ENCODE data around the gene TENM4.

The TENM4 gene

DNA sequence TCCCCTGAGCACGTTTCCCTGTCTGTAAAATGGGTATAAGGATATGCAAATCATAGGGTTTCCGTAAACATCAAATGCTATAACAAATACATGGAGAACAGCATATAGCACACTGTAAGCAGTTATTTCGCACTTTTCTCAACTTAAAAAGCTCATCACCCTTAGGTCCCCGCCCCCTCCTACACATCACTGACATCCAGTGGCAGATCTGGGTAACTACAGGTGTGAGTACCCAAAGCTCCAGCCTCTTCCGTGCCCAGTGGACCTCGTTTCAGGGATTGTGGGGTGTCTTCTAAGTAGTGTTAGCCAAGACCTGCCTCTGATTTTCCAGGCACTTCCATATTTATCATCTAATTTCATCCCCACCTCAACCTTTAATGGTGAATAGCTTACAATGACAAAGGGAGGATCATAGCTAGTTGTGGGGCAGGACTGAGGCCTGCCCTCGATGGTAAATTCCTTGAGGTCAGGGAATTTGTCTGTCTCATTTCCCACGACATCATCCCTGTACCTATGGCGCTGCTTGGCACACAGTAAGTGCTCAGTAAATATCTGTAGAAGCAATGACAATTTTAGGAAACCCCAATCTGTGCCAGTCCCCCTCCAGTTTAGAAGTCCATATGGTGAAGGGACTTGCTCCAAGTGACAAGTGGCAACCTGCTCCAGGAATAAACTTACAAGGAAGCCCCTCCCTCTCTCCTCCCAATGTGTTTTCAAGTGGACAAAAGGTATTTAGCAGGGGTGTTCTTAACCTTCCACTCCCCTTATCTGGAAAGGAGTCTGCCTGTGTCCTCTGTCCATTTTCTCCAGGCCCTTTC lies 340.5 kb downstream of the TENM4 start:
- no peak for DNase-seq

DNA sequence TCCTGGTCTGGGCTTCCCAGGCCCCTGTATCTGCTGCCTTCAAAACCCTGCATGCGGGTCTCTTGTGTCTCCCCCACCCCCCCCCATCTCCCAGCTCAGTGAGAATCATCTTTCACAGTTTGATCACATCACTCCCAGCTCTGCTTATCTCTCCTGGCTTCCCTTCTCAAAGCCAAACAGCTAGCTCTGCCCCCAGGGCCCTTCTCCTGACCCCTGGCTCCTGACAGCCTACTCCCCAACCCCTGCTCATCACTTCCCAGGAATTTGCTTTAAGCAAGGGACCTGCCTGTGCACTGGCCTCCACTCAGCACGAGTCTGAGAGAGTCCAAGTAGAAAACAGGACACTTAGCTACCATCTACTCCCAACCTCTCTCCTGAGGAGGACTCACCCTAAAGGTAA lies 342.7 kb downstream of the TENM4 start:
- DNase-seq: no peak

DNA sequence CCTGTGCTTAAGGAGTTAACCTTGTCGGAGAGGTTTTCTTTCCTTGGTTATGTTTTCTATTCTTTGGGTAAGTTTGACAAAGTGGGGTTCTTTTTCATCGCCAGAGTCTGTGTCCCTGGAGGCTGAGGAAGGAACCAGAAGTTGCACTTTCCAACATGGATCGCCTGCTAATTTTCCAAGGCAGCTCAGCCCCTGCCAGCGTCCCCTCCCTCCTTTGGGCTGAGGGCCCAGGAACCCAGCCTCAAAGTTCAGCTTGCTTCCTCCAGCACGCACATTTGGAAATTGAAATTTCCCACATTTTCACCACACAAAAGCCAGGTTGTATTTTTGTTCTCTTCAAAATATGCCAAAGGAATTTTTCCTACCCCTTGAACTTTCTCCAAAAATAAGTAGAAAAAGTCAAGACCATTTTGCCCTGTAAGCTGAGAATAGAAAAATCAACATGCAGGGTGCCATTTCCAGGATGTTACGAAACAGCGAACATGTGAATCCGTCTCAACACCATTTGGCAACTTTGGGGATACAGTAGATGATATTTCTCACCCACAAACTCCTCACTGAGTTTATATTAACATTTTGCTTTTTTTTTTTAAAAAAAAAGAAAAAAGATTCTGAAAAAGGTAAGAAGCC lies 343.5 kb downstream of the TENM4 start:
- DNase-seq: no peak

DNA sequence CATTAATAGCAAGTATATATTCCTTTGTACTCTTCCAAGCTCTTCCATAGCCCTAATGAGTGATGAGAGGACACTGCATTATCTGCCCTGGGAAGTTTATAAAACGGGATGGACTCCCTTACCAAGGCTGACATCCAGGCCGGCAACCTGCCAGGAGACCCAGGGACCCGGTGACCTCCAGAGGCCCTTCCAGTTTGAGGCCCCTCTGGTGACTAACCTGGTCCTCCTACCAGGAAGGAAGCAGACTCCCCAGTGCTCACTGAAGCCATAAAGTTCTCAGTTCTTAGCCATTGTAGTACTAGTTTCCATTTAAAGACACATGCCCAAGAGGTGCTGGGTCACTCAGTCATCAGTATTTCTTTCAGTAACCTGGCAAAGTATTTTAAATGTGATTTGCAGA lies 345.4 kb downstream of the TENM4 start:
- no peak for DNase-seq

DNA sequence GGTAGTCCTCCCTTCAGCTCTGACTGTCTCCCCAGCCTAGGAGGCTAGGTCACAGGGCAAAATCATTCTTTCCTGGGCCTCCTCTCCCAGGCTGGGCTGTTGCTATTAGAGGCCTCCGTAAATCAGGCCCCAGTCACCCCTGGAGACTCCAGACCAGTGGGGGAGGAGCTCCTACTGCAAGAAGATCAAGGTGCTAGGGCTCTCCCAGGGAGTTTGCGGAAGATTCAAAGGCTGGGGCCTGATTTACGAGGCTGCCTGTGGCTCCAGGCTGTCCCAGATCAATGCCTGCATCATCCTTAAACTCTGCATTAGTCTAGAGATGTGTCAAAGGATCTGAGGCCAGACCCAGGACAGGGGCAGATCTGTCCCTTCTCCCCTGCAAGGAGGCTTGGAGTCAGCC lies 346.2 kb downstream of the TENM4 start:
- DNase-seq: no peak

DNA sequence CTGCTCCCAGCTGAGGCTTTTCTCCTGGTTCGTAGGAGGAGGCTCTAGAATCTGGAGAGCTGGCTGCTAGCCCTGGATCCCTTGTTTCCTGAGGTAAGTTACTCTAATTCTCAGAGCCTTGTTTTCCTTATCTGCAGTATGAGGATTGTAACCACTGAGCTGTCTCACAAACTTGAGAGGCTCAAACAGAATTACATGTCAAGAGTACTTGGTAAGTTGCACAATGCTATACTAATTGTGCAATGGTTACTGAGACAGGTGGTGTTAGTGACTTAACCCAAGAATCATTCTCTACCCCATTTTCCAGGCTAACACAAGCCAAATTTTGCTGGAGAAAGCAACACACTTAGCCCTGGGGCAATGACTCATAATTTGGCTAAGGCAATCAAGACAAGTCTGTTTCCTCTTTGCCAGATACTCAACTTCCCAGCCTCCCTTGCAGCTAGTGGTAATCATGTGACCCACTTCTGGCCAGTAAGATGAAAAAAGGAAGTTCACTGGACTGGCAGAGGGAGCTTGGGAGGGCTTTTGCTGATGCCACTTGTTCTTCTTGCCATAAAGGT lies 348.0 kb downstream of the TENM4 start:
- no peak for DNase-seq

DNA sequence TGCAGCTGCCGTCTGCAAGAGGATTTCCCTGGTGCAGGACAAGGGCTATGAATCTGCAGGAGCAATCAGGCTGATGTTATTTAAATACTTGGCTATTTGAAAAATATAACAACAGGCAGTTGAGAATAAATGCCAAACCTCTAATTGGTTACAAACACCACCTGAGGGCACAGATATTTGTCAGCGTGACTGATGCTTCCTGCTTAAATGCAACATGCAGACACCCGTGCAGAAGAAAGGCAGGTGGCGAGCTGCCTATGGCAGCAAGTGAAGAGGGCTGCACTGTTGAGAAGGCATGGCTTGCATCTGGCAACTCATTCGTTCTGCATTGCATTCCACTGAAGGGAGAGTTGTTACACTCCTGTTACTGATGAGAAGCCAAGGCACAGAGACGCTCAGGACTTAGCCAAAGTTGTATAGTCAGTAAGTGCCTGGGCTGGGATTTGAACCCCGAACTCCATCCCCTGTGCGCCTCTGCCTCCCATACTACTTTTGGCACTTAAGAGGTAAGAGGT lies 350.6 kb downstream of the TENM4 start:
- DNase-seq: no peak

DNA sequence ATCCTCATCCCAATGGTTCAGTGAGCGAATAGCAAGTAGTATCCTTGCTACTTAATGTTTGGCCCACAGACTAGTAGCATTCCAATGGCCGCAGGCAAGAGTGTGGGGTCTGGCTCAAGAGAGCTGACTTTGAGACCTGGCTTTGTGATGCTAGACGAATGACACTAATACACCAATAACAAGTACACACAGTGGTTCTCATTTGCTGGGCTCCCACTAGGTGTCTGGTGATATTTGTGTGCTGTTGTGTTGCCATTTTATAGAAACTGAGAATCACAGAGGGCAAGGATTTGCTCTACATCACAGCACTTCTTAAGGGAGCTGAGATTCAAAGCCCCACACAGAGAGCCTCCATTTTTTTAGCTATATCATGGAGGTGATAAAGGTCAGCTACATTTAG lies 351.2 kb downstream of the TENM4 start:
- DNase-seq: no peak

DNA sequence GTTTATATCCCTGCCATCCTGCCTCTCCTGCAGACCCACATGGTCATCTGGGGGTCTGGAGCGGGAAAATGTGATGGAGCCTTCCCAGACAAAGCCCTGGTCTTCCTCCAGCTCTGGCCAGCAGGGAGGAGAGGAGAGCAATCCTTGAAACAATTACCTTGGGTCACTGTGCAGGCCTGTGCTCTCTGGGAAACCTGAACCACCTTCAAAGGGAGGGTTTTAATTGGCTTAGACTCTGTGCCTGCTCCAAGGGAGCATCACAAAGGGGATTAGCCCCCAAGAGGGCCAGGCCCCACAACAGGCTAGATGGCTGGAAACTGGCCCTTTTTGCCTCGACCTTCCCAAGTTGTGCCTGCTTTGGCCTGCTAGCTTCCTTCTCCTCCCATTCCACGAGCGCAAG lies 351.9 kb downstream of the TENM4 start:
- no peak for DNase-seq

DNA sequence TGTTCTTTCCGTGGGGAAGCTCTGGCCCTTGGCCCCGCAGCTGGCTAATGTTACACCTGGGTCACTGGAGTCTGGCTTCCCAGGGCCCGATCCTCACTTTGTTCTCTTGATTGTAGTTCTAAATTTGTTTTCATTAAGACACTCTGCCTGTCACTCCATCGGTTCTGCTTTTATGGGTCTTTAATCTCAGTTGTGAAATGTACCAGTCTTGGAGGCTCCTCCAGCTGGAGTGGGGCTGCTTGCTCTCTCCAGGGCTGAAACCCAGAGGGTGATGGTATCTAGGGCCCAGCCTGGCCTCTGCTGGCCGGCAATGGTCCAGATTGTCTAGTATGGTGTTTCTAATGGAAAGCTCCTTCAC lies 352.9 kb downstream of the TENM4 start:
- no peak for DNase-seq

DNA sequence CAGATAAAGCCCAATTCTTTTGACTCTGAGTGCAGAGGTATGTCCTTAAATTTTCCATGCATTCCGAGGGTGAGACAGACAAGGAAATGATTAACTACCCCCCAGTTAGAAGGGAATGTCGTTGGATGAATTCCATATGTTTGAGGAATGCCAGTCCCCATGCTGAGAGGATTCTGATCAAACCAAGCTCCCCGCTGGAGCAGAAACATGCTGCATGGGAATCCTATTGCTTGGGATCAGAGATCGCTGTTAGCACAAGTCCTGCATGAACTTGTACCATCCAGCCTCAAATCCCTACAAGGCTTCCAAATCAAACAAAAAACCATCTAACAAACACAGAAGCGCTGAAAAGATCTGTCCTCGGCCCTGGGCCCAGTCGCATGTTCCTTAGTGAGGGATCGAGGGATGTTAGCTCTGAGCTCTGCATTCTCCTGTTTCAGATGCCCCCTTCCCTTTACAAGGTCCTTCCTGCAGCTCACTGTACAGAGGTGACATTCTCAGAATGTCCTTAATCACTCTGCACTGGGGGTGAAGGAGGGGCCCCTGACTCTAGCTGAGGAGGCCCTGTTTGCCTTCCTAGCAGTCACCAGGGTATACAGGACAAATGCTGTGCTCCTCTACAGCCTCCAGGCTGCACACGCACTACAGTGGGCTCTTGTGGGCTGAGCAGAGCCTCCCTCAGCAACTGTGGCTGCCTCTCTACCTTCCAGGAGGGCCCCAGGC lies 353.4 kb downstream of the TENM4 start:
- DNase-seq: no peak

DNA sequence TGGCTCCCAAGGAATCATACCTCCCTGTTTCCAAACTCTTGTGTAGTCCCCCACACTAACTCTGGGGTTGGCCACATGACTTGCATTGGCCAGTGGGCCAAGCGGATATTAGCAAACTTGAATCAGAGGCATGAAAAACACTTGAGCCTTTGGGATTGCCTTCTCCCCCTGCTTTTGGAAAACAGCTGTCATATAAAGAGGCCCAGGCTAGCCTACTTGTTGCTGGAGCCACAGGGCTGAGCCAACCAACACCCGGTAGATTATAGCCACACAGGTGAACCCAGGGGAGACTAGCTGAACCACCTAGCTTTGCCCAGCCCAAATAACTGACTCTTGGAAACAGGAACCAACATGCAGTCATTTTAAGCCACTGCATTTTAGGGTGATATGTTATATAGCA lies 354.8 kb downstream of the TENM4 start:
- DNase-seq: no peak

DNA sequence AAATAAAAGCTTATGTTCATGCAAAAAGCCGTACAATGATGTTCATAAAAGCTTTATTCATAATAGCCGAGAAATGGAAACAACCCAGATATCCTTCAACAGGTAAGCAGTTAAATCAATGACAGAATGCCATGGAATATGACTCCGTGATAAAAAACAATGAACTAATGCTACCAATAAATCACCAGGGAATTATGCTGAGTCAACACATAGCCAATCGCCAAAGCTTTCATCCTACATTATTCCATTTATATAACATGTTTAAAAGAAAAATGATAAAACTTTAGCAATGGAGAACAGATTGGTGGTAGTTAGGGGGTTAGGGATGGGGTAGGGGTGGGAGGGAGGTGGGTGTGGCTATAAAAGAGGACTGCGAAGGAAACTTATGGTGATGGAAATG lies 356.4 kb downstream of the TENM4 start:
- no peak for DNase-seq

DNA sequence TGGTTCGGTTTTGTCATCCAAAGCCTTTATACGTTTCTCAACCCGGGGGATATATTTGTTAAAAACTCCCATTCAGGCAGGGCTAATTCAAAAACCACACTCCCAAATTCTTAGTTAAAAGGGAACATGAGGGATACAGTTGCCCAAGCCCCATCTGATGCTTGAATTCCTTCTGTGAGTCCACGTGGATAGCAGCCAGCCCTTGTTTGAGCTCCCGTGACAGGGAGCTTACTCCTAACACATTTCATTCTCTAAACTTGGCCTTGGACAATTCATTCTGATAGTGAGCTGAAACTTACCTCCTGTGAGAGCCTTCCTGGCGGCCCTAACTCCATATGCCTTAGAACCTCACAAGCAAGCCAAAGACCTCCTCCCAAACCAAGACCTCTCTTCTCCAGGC lies 357.5 kb downstream of the TENM4 start:
- DNase-seq: no peak

DNA sequence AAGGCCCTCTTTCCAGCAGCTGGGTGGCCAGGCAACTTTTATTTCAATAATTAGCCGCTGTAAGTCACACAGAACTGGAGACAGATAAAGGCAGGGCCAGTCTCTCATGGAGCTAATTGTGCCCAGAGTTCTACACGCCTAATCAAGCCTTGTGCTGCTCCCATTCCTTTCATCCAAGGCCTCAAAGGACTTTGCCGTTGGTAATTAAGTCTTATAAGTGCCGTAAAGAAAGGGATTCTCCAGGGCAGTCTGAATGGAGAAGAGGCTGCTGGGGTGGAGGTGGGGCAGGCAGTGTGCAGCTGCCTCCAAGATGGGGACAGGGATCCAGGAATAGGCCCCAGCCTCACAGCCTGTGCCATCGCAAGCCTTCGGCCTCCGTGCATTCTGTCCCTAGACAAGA lies 357.9 kb downstream of the TENM4 start:
- no peak for DNase-seq

DNA sequence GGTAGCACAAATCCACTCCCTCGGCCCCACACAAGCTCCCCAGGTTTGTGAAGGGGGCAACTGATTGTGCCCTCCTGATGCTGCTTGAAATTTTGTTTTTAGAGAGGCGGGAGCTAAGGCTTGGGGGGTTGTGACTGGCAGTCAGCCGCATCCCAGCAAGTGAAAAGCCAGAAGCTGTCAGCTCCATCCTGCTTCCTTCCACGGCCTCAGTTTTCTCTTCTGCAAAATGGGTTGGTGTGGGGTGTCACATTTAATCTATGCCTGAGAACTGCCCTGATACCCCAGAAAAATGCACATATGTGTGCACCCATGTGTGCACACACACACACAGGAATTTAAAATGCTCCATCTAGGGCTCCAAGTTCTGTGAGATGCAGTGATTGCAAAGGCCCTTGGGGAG lies 358.6 kb downstream of the TENM4 start:
- DNase-seq: no peak

DNA sequence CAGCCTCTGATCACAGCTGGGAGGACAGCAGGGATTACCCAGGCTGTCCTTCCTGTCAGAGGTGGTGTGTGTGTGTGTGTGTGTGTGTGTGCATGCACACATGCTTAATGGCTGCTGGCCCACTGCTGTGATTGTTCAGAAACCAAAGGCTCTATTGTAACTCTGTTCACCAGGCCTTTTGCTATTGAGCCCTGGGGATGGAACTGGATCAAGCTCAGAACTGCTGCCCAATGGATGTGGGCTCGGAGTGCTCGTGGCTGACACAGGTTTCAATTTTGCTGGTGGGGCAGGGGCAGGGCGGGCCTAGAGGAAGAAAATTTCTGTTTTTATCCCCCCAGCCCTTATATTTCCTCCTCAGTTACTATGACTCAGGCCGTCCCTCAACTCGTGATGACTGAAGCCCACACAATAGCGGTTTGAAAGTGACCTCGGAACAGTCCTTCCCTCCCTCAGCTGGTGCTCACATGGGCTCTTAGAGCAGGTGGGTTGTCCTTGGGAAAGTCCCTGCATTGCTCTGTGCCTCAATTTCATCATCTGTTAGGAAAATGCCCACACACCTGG lies 359.3 kb downstream of the TENM4 start:
- DNase-seq: no peak

DNA sequence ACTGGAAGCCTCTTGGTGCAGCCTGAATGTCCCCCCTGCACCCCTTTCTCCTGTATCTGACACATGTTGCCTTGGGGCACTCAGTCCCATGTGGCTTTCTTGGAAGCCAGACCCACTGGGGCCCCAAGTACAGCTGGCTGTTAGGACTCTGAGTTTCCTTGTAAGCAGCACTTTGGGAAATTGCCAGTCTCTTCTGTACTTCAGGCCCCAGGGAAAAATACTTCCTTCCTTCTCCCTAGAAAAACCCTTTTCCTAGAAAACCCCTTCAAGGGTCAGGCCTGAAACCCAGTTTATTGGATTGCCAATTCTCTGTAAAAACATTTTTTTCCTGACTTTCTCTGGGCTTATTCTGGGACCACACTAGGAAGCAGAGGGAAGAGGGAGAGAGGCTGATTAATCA lies 360.3 kb downstream of the TENM4 start:
- no peak for DNase-seq

DNA sequence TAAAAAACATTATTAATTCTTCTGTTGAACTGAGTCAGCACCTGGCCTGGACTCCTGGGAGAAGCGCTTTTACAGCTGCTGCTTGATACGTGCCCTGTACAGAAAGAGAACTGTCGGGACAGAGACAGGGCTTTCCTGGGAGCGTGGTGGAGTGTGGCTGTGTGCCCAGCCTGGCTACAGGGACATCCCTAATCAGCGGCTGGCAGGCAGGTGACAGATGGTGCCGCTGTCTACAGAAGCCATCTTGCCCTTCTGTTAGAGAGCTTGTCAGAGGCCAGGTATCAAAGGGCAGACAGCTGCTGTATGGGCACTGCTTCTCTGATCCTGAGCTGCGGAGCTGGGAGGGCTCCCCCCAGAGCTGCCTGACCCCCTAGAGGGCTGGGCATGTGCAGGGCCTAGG lies 361.8 kb downstream of the TENM4 start:
- DNase-seq: no peak

DNA sequence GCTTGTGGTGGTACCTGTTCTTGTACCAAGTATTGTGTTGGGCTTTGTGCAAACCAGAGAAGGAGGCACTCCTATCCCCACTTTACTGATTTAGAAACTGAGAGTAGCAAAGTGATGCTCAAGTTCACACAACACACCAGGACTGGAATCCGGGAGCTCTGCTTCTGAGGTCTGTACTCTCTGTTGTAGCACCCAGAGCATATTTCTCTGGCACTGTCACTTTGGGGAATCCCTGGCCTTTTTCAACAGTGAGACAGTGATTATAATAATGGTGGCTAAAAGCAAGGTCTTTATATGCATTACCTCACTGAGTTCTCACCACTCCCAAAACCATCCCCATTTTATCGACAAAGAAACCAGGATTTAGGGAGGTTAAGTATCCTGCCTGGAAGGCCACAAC lies 362.4 kb downstream of the TENM4 start:
- DNase-seq: no peak

DNA sequence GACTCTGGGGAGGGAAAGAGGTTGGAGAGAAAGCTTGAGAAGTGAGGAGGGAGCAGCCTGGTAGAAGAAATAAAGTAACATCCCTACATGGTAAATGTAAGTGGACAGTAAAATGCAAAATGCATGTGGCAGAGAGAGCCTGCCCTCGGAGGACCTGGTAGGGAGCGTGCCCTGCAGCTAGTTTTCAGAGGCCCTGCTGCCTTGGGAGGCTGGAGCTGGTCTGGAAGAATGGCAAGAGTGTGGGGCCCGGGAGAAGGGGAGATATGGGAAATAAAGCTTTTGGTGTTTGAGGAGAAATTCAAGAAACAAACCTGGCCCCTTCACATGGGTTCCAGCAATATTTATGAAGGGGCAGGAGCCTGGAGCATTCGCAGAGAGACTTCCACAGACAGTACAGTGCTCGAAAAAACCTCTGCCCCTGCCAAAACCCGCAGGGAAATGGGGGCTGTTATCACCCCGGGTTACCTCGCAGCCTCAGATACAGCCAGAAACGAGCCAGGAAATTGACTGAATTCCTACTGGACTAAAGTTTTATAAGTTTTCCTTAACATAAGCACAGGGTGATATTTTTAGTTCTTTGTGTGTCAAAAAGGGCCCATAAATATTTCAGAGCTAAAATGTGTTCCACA lies 363.0 kb downstream of the TENM4 start:
- no peak for DNase-seq

DNA sequence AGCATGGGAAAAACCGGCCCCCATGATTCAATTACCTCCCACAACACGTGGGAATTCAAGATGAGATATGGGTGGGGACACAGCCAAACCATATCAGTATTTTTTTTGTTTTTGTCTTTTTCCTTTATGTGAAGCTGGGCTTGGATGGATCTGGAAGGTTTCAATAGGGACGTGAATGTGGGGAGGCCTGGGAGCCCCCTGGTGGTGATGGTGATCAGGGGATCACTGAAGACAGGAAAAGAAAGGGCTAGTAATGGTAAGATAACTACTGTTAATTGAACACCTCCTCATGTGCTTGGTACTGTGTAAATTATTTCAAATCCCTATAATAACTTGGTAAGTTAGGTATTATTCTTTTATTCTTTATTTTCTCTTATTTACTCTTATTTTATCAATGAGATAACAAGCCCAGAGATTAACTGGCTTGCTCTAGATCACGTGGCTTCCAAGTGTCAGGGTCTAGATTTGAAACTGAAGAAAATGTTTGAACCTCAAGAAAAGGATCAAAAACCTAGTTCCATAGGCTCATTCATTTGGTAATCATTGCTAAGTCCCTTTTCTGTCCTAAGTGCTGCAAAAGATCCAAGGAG lies 364.2 kb downstream of the TENM4 start:
- no peak for DNase-seq

DNA sequence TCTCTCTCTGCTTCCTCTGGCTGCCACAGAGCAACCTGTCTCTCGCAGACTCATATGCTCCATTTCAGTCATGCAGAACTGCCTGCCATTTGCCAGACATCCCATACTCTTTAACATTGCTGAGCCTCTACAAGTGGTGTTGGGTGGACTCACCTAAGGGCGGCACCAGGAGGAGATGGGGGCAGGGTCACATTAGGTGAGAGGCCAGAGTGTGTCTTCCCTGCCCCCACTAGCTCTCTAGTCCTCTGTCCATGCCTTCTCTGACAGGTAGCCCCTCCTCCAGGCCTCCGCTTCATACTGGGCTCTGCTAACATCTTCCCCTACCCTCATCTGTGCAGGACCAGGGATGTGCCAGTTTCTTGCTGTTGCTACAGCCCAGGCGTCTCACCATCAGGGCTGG lies 366.3 kb downstream of the TENM4 start:
- no peak for DNase-seq

Data from activated CD4-positive, alpha-beta T cell treated with anti-CD3 and anti-CD28 coated beads, Interleukin-2, amount 50 U/mL, for 4 hours (primary cell).